Adrenal gland (tissue), 12 donors: ENCODE results near the gene ZDHHC14. TPM values are rescaled to one million over a fixed set of nuclear protein-coding genes. Genes with fewer than 3 reads are reported as not detected.

Experiments used
- DNase-seq, 7 donors: peaks; one replicate each; pipeline ENCODE4 v3.0.0-alpha.2; 2019 to 2020
- H3K27ac ChIP-seq, 5 donors: fragments of 200-600 bp; sonication (generic) in 4 of 5; 1 replicate in 3 of 5; 2 replicates in 2 of 5; pipeline versions ENCODE4 v1.5.1 to v1.8.0; 2016 to 2020; ENCODE audit warnings: mild to moderate bottlenecking in 1 of 5
- H3K27me3 ChIP-seq: fragments of 200-600 bp; 2 replicates; pipeline ENCODE4 v1.8.0; 2021
- H3K36me3 ChIP-seq, 2 donors: fragments of 200-600 bp; replicated peaks in 1 of 2; 1 replicate in 1 of 2; 2 replicates in 1 of 2; pipeline versions ENCODE4 v1.5.1 to v1.8.0; 2018 to 2022
- H3K4me1 ChIP-seq, 2 donors: fragments of 200-600 bp; replicated peaks in 1 of 2; 1 replicate in 1 of 2; 2 replicates in 1 of 2; pipeline versions ENCODE4 v1.5.1 to v1.8.0; 2018 to 2021
- H3K4me3 ChIP-seq, 4 donors: fragments of 200-600 bp; sonication (generic) in 3 of 4; one replicate each; pipeline ENCODE4 v1.5.1; 2016 to 2018
- H3K9me3 ChIP-seq, 3 donors: fragments of 200-600 bp; sonication (generic) in 1 of 3; replicated peaks in 1 of 3; 1 replicate in 2 of 3; 2 replicates in 1 of 3; pipeline versions ENCODE4 v1.5.1 to v1.8.0; 2016 to 2021
- POLR2A ChIP-seq, 2 donors: fragments of 450-650 bp; IDR thresholded peaks; one replicate each; pipeline ENCODE4 v1.6.1; 2017; ENCODE audit warnings: antibody characterized with exemption in 2 of 2, mild to moderate bottlenecking in 2 of 2, moderate library complexity in 1 of 2
- WGBS, 4 donors: extraction: QIAGEN DNeasy Blood & Tissue Kit in 2 of 4; methylation state at CpG; one replicate each; pipeline versions ENCODE4 v1.1.5 to v1.1.7; 2013 to 2017; 5-methylcytosine and 5-hydroxymethylcytosine counted together
- intact Hi-C, 2 donors: fragments of 100-400 bp; cut with DNase I; formaldehyde crosslinking; loops; one replicate each; pipeline versions ENCODE4 v1.14.1 to v1.15.0; 2022 to 2023
- polyA plus RNA-seq, 3 donors: library from polyadenylated mRNA; stranded (reverse); fragments of 200-250 nt in 2 of 3; fragments of 350-450 nt in 1 of 3; fragmentation: Illumina TruSeq in 1 of 3; extraction: RNeasy Lipid Tissue Mini Kit (QIAGEN cat#74804) in 1 of 3; gene quantifications; one replicate each; pipeline ENCODE4 v1.2.3, GENCODE V29; 2013 to 2014
- total RNA-seq, 9 donors: library from RNA; depleted of rRNA in 4 of 9; stranded (reverse); fragments of >200 nt in 4 of 9; fragments of 120-200 nt in 1 of 9; fragmentation: NEBNext Ultra II Directional in 1 of 9; extraction: Animal tissue kit (Norgen Biotek cat#: 25700) in 1 of 9; gene quantifications; one replicate each; pipeline versions ENCODE4 v1.1.0 to v1.2.4, GENCODE V29; 2013 to 2023
- TF ChIP-seq, protein P1 (sequence below), 6 experiments: fragments of 450-650 bp in 4 of 6; fragments of 200-600 bp in 2 of 6; sonication (generic) in 1 of 6; IDR thresholded peaks; 1 replicate in 5 of 6; 2 replicates in 1 of 6; pipeline versions ENCODE4 v1.5.1 to v1.8.0; 2016 to 2021; ENCODE audit warnings: antibody characterized with exemption in 6 of 6, mild to moderate bottlenecking in 2 of 6, moderate library complexity in 1 of 6
- donor health status: healthy with polysubstance abuse.
- donor health status: Bipolar disorder and iron deficiency.
- donor health status: DM: yes; HTN: yes; CAD: no.
- donor health status: DM: no; HTN: no; CAD: no.
- donor health status: DM: no; HTN: no; CAD: no.
- donor health status: DM: yes; HTN: yes; CAD: no.

The ZDHHC14 gene
- total and polyA plus RNA-seq, 12 donors: 3.8 to 14.3 (median 8.8) TPM

DNA sequence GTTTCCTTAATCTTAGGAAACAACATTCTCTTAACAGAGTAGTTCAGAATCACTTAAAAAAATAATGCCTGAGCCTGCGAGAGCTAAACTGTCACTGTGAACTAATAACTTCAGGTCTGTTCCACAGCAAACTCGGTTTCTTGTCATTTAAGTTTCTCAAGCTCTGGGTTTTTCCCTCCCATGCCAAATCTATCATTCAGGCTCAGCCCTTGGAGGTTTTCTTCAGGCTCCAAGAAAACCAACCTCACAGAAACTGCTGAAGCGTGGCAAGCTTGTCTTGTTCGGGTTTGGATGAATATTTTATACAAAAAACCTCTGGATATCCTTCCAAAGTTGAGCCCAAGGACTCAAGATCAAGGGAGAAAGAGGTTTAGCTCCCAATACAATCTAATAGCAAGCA is 342.4 kb downstream of the ZDHHC14 start:
- intact Hi-C loops: no loop called here
- Histone ChIP-seq H3K36me3 (no peaks in the 10 kb centered on the region), H3K4me3 (no peak overlapping the region), H3K9me3 (no peaks in the 10 kb centered on the region), H3K27ac (no peak overlapping the region), H3K4me1 (peaks cover 0 to 3% of the 10 kb centered on the region in 2 donors), H3K27me3 (no peaks in the 10 kb centered on the region)
- TF ChIP-seq POLR2A (IDR thresholded peaks at IDR 0.05): no peak
- TF ChIP-seq, protein P1, sequence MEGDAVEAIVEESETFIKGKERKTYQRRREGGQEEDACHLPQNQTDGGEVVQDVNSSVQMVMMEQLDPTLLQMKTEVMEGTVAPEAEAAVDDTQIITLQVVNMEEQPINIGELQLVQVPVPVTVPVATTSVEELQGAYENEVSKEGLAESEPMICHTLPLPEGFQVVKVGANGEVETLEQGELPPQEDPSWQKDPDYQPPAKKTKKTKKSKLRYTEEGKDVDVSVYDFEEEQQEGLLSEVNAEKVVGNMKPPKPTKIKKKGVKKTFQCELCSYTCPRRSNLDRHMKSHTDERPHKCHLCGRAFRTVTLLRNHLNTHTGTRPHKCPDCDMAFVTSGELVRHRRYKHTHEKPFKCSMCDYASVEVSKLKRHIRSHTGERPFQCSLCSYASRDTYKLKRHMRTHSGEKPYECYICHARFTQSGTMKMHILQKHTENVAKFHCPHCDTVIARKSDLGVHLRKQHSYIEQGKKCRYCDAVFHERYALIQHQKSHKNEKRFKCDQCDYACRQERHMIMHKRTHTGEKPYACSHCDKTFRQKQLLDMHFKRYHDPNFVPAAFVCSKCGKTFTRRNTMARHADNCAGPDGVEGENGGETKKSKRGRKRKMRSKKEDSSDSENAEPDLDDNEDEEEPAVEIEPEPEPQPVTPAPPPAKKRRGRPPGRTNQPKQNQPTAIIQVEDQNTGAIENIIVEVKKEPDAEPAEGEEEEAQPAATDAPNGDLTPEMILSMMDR (IDR thresholded peaks at IDR 0.05): no peak
- 63 to 75% (median 71%) methylated on average over 4 of the region's 4 CpGs for WGBS, 4 donors
- DNase-seq: no peak

DNA sequence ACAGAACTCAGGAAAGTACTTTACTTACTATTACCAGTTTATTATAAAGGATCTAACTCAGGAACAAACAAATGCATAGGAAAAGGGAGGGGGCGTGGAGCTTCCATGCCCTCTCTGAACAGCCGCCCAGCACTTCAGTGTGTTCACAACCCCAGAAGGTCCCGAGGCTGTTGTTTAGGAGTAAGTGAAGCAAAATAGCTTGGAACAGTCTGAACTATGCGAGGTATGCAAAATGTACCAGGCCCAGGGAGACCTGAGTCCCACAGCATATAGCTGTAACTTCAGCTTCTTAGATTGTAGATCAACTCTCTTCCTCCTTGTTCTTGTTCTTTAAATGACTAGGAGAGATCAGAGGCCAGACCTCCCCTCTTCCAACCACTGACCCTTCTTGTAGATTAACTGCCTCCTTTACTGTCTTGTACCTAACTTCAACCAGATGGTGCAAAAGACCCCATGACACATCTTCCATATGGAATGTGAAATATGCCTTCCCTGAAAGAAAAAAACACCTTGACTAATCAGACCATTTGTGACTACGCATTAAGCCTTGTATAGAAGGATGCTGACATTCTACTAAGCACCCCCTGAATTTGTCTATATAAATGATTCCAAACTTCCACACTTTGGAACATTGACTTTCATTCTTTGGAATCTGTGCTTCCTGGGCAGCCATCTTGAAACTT is 343.3 kb downstream of the ZDHHC14 start:
- intact Hi-C loops: no loop called here
- TF ChIP-seq, protein P1 (IDR thresholded peaks at IDR 0.05): no peak
- no peak for TF ChIP-seq POLR2A (IDR thresholded peaks at IDR 0.05)

DNA sequence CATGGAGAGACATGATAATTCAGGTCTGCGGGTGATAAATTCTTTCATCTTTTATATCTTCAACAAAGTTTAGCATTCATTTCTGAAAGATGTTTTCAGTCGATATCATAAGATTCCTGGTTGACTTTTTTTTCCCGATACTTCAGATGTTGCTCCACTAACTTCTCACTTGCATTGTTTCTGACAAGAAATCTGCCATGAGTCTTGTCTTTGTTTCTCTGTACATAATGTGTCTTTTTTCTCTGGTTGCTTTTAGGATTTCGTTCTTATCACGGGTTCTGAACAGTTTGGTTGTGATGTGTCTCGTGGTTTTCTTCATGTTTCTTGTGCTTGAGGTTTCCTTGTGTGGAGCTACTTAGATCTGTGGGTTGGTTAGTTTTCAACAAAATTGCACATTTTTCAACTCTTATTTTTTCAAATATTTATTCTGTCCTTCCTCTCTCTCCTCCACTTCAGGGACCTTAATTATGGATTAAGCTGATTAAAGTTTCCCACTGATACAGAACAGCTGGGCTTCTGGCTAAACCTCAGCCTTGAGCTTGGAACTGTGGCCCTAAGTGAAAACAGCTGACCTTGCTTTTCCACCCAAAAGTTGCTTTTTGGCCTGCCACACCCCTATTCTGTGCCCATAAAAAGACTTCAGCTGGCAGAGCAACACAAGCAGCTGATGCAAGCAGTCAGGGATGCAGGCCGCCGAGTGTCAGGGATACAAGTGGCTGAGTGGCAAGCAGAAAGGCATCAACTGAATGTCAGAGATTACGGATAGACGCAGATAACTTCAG is 344.2 kb downstream of the ZDHHC14 start:
- no peak overlapping the region for H3K4me3 ChIP-seq
- no peaks in the 10 kb centered on the region for H3K9me3 ChIP-seq
- H3K4me1 ChIP-seq: peaks cover 0 to 3% of the 10 kb centered on the region in 2 donors
- no peaks in the 10 kb centered on the region for H3K27me3 ChIP-seq
- peak overlapping the region in 1 of 5 donors; percentile 47 for H3K27ac ChIP-seq
- no peak for DNase-seq
- intact Hi-C loops: no loop called here
- 89 to 93% (median 91%) methylated on average over 10 of the region's 10 CpGs for WGBS, 4 donors
- no peaks in the 10 kb centered on the region for H3K36me3 ChIP-seq
- no peak for TF ChIP-seq POLR2A (IDR thresholded peaks at IDR 0.05)
- TF ChIP-seq, protein P1 (IDR thresholded peaks at IDR 0.05): no peak

More for the DNA sequence above, 343.3 kb downstream of the ZDHHC14 start:
- Histone ChIP-seq H3K27ac (no peak overlapping the region), H3K27me3 (no peaks in the 10 kb centered on the region), H3K4me3 (no peak overlapping the region), H3K36me3 (no peaks in the 10 kb centered on the region), H3K9me3 (no peaks in the 10 kb centered on the region), H3K4me1 (peaks cover 0 to 3% of the 10 kb centered on the region in 2 donors)
- WGBS, 4 donors: 84 to 91% (median 88%) methylated on average over 5 of the region's 5 CpGs
- no peak for DNase-seq

DNA sequence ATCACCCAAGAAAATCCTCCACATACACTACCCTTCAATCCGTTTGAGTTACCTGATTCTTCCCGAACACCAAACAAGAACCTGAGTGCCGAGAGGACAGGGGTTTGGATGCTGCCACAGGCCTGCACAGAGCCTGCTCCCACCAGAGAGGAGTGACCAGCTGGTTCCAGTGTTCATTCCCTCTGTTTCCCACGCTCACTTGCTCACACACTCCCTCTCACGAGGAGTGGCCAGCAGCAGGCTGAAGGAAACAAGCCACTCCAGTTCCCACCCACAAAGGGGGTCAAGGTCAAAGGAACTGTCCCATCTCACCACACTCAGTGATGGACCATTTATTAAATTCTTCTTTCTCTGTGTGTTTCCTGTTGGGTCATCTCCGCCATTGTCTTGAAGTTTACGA is 344.8 kb downstream of the ZDHHC14 start:
- Histone ChIP-seq H3K27me3 (no peaks in the 10 kb centered on the region), H3K27ac (peak overlapping the region in 1 of 5 donors; percentile 47), H3K36me3 (no peaks in the 10 kb centered on the region), H3K4me3 (no peak overlapping the region), H3K9me3 (no peaks in the 10 kb centered on the region), H3K4me1 (peaks cover 0 to 3% of the 10 kb centered on the region in 2 donors)
- intact Hi-C loops: no loop called here
- 85 to 93% (median 89%) methylated on average over 7 of the region's 7 CpGs for WGBS, 4 donors
- no peak for DNase-seq
- TF ChIP-seq, protein P1 (IDR thresholded peaks at IDR 0.05): no peak
- no peak for TF ChIP-seq POLR2A (IDR thresholded peaks at IDR 0.05)
